Adrenal gland (tissue), 12 donors: ENCODE data around the gene GDAP1L1. TPM values are rescaled to one million over a fixed set of nuclear protein-coding genes. Genes with fewer than 3 reads are reported as not detected.

Experiments
- DNase-seq, 7 donors: peaks; one replicate each; pipeline ENCODE4 v3.0.0-alpha.2; 2019 to 2020
- H3K27ac ChIP-seq, 5 donors: fragments of 200-600 bp; sonication (generic) in 4 of 5; 1 replicate in 3 of 5; 2 replicates in 2 of 5; pipeline versions ENCODE4 v1.5.1 to v1.8.0; 2016 to 2020; ENCODE audit warnings: mild to moderate bottlenecking in 1 of 5
- H3K27me3 ChIP-seq: fragments of 200-600 bp; 2 replicates; pipeline ENCODE4 v1.8.0; 2021
- H3K36me3 ChIP-seq, 2 donors: fragments of 200-600 bp; replicated peaks in 1 of 2; 1 replicate in 1 of 2; 2 replicates in 1 of 2; pipeline versions ENCODE4 v1.5.1 to v1.8.0; 2018 to 2022
- H3K4me1 ChIP-seq, 2 donors: fragments of 200-600 bp; replicated peaks in 1 of 2; 1 replicate in 1 of 2; 2 replicates in 1 of 2; pipeline versions ENCODE4 v1.5.1 to v1.8.0; 2018 to 2021
- H3K4me3 ChIP-seq, 4 donors: fragments of 200-600 bp; sonication (generic) in 3 of 4; one replicate each; pipeline ENCODE4 v1.5.1; 2016 to 2018
- H3K9me3 ChIP-seq, 3 donors: fragments of 200-600 bp; sonication (generic) in 1 of 3; replicated peaks in 1 of 3; 1 replicate in 2 of 3; 2 replicates in 1 of 3; pipeline versions ENCODE4 v1.5.1 to v1.8.0; 2016 to 2021
- POLR2A ChIP-seq, 2 donors: fragments of 450-650 bp; IDR thresholded peaks; one replicate each; pipeline ENCODE4 v1.6.1; 2017; ENCODE audit warnings: antibody characterized with exemption in 2 of 2, mild to moderate bottlenecking in 2 of 2, moderate library complexity in 1 of 2
- WGBS, 4 donors: extraction: QIAGEN DNeasy Blood & Tissue Kit in 2 of 4; methylation state at CpG; one replicate each; pipeline versions ENCODE4 v1.1.5 to v1.1.7; 2013 to 2017; 5-methylcytosine and 5-hydroxymethylcytosine counted together
- intact Hi-C, 2 donors: fragments of 100-400 bp; cut with DNase I; formaldehyde crosslinking; loops; one replicate each; pipeline versions ENCODE4 v1.14.1 to v1.15.0; 2022 to 2023
- polyA plus RNA-seq, 3 donors: library from polyadenylated mRNA; stranded (reverse); fragments of 200-250 nt in 2 of 3; fragments of 350-450 nt in 1 of 3; fragmentation: Illumina TruSeq in 1 of 3; extraction: RNeasy Lipid Tissue Mini Kit (QIAGEN cat#74804) in 1 of 3; gene quantifications; one replicate each; pipeline ENCODE4 v1.2.3, GENCODE V29; 2013 to 2014
- total RNA-seq, 9 donors: library from RNA; depleted of rRNA in 4 of 9; stranded (reverse); fragments of >200 nt in 4 of 9; fragments of 120-200 nt in 1 of 9; fragmentation: NEBNext Ultra II Directional in 1 of 9; extraction: Animal tissue kit (Norgen Biotek cat#: 25700) in 1 of 9; gene quantifications; one replicate each; pipeline versions ENCODE4 v1.1.0 to v1.2.4, GENCODE V29; 2013 to 2023
- TF ChIP-seq, protein P1 (sequence below), 6 experiments: fragments of 450-650 bp in 4 of 6; fragments of 200-600 bp in 2 of 6; sonication (generic) in 1 of 6; IDR thresholded peaks; 1 replicate in 5 of 6; 2 replicates in 1 of 6; pipeline versions ENCODE4 v1.5.1 to v1.8.0; 2016 to 2021; ENCODE audit warnings: antibody characterized with exemption in 6 of 6, mild to moderate bottlenecking in 2 of 6, moderate library complexity in 1 of 6
- donor health status: healthy with polysubstance abuse.
- donor health status: Bipolar disorder and iron deficiency.
- donor health status: DM: yes; HTN: yes; CAD: no.
- donor health status: DM: no; HTN: no; CAD: no.
- donor health status: DM: no; HTN: no; CAD: no.
- donor health status: DM: yes; HTN: yes; CAD: no.

The GDAP1L1 gene
- total and polyA plus RNA-seq, 12 donors, result 0.51 to 8.0 (median 1.4) TPM

DNA sequence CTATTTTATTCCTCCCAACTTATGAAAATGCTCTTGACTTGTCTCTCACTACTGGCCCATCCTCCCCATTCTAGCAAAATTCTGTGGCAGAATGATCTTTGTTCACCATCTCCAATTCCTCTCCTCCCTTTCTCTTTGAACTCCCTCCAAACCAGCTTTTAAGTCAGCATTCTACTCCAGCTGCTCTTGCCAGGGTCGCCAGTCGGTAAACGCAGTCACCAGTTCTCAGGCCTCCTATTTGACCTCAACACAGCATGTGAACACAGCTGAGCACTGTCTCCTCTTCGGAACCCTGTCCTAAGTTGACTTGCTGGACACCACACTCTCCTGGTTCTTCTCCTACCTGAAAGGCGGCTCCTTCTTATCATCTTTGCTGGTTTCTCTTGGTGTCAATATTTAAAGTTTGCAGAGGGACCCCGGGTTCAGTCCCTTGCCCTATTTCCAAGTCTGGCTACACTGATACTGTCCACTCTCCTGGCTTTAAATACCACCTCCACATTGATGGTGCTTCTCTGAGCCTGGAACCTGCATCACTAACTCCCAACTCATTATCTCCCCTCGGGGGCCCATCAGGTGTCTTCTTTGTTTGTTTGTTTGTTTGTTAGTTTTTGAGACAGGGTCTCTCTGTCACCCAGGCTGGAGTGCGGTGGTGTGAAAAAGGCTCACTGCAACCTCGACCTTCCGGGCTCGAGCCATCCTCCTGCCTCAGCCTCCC lies 27.4 kb downstream of the GDAP1L1 start:
- WGBS, 4 donors, result 81 to 87% (median 82%) methylated on average over 11 of the region's 11 CpGs
- Histone ChIP-seq H3K4me3 (no peak overlapping the region), H3K36me3 (no peaks in the 10 kb centered on the region), H3K4me1 (no peaks in the 10 kb centered on the region), H3K9me3 (no peaks in the 10 kb centered on the region), H3K27ac (no peak overlapping the region), H3K27me3 (no peaks in the 10 kb centered on the region)
- DNase-seq, result no peak
- intact Hi-C loops, result no loop called here
- no peak for TF ChIP-seq POLR2A (IDR thresholded peaks at IDR 0.05)
- TF ChIP-seq, protein P1, sequence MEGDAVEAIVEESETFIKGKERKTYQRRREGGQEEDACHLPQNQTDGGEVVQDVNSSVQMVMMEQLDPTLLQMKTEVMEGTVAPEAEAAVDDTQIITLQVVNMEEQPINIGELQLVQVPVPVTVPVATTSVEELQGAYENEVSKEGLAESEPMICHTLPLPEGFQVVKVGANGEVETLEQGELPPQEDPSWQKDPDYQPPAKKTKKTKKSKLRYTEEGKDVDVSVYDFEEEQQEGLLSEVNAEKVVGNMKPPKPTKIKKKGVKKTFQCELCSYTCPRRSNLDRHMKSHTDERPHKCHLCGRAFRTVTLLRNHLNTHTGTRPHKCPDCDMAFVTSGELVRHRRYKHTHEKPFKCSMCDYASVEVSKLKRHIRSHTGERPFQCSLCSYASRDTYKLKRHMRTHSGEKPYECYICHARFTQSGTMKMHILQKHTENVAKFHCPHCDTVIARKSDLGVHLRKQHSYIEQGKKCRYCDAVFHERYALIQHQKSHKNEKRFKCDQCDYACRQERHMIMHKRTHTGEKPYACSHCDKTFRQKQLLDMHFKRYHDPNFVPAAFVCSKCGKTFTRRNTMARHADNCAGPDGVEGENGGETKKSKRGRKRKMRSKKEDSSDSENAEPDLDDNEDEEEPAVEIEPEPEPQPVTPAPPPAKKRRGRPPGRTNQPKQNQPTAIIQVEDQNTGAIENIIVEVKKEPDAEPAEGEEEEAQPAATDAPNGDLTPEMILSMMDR (IDR thresholded peaks at IDR 0.05), result no peak

DNA sequence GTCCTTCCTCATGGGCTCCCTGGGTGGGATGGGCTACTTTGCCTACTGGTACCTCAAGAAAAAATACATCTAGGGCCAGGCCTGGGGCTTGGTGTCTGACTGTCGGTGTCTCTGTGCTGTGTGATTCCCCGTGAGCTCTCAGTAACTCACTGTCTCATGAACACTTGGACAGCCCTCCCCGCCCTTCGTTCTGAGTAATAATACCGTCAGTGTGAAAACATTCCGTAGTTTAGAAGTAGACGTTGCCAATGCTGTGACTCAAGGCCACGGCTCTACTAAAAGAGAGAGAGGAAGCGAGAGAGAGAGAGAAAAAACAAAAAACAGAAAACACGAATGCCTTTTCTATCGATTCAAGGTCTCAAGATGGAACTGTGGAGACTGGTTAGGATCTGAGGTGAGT lies 32.1 kb downstream of the GDAP1L1 start:
- 38 to 68% (median 59%) methylated on average over 11 of the region's 11 CpGs for WGBS, 4 donors
- Histone ChIP-seq H3K4me3 (no peak overlapping the region), H3K27me3 (no peaks in the 10 kb centered on the region), H3K4me1 (no peaks in the 10 kb centered on the region), H3K36me3 (no peaks in the 10 kb centered on the region), H3K27ac (no peak overlapping the region), H3K9me3 (no peaks in the 10 kb centered on the region)
- TF ChIP-seq, protein P1 (IDR thresholded peaks at IDR 0.05), result no peak
- no peak for TF ChIP-seq POLR2A (IDR thresholded peaks at IDR 0.05)
- peak in 6 of 7 donors; percentile 48 to 76 (median 66) for DNase-seq
- intact Hi-C loops, result no loop called here

DNA sequence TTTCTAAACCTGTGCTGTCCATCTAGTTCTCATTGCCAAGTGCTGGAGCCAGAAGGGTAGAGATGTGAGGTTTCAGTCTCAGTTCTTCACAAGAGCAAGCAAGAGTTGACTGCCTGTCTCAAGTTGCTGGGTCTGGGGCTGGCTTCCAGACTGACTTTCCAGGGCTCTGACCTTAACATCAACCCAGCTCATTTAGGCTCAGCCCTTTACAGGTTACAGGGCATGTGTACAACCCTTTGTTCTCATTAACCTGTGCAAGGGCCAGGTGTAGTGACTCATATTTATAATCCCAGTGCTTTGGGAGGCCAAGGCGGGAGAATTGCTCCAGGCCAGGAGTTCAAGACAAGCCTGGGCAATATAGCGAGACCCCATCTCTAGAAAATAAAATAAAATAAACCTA lies 33.3 kb downstream of the GDAP1L1 start:
- WGBS, 4 donors, result 95 to 100% (median 97%) methylated on average over 2 of the region's 2 CpGs
- no peak for DNase-seq

DNA sequence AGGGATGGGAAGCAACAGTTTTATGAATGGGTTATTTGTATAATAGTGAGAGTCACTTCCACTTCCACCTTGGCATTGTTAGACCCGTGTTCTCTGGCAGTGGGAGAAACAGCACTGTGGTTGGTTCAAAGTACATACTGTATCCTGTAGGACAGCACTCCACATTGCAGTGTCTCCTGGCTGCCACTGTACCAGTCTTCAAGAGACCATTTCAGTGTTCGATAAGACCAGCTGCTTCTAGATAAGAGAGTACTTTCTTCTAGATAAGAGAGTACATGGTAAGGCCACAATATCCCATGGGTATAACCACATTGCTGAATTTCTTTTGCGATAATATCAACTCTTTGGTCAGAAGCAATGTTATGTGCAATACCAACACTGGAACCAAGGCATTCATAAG lies 35.1 kb downstream of the GDAP1L1 start:
- WGBS, 4 donors, result 82 to 84% (median 83%) methylated on average over 3 of the region's 3 CpGs
- no peak overlapping the region for H3K27ac ChIP-seq
- no peak overlapping the region for H3K4me3 ChIP-seq
- TF ChIP-seq, protein P1 (IDR thresholded peaks at IDR 0.05), result no peak
- no peak for TF ChIP-seq POLR2A (IDR thresholded peaks at IDR 0.05)
- H3K36me3 ChIP-seq, result no peaks in the 10 kb centered on the region
- H3K9me3 ChIP-seq, result no peaks in the 10 kb centered on the region
- H3K27me3 ChIP-seq, result no peaks in the 10 kb centered on the region
- intact Hi-C loops, result no loop called here
- H3K4me1 ChIP-seq, result no peaks in the 10 kb centered on the region
- DNase-seq, result no peak

More for the DNA sequence above, 33.3 kb downstream of the GDAP1L1 start:
- no peak for TF ChIP-seq POLR2A (IDR thresholded peaks at IDR 0.05)
- TF ChIP-seq, protein P1 (IDR thresholded peaks at IDR 0.05), result no peak
- H3K27me3 ChIP-seq, result no peaks in the 10 kb centered on the region
- no peak overlapping the region for H3K4me3 ChIP-seq
- no peaks in the 10 kb centered on the region for H3K9me3 ChIP-seq
- intact Hi-C loops, result no loop called here
- no peaks in the 10 kb centered on the region for H3K4me1 ChIP-seq
- no peak overlapping the region for H3K27ac ChIP-seq
- H3K36me3 ChIP-seq, result no peaks in the 10 kb centered on the region
